PC-3 (cell line): ENCODE measurements around the gene SLC9A3.

Experiments used
- CTCF ChIP-seq: fragments of 300-600 bp; sonication (generic); conservative IDR thresholded peaks from 2 replicates; pipeline ENCODE4 v1.5.1; 2017; ENCODE audit warnings: antibody characterized with exemption, low read depth, mild to moderate bottlenecking, low read length
- EZH2 ChIP-seq: fragments of 300-600 bp; sonication (generic); IDR thresholded peaks from one replicate; pipeline ENCODE4 v1.6.1; 2017; ENCODE audit warnings: antibody characterized with exemption, mild to moderate bottlenecking, low read length; ENCODE audit not compliant: unreplicated experiment
- EZH2phosphoT487 ChIP-seq: fragments of 300-600 bp; sonication (generic); IDR thresholded peaks from 2 replicates; pipeline ENCODE4 v1.6.1; 2018; ENCODE audit warnings: mild to moderate bottlenecking, antibody characterized with exemption, low read length, borderline replicate concordance

GRCh38 chr5:476102-476813 lies 48.0 kb downstream of the SLC9A3 start:
- no peak for TF ChIP-seq EZH2
- no peak for TF ChIP-seq CTCF
- no peak for TF ChIP-seq EZH2phosphoT487
